HG03097 (cell line): Measurements from ENCODE around the gene DENND5B.
"Not testable (repeated sequence)": the region's sequence is repeated elsewhere in the genome, so short reads cannot be mapped to it uniquely, and the experiment has no call there.

Experiments
- ATAC-seq: cut with Tn5 transposase; IDR thresholded peaks from one replicate; pipeline ENCODE4 v1.9.1; 2021; ENCODE audit not compliant: unreplicated experiment, low FRiP score

The DENND5B gene

GRCh38 chr12:31477687-31478086 lies 113.2 kb downstream of the DENND5B start:
- ATAC-seq, result peak; percentile 79

GRCh38 chr12:31476437-31476836 lies 114.5 kb downstream of the DENND5B start:
- no peak for ATAC-seq

GRCh38 chr12:31475610-31476009 lies 115.3 kb downstream of the DENND5B start:
- not testable (repeated sequence) for ATAC-seq

- ATAC-seq, result no peak
Measured at GRCh38 chr12:31474751-31475150, 116.2 kb downstream of the DENND5B start.

GRCh38 chr12:31471823-31472222 lies 119.1 kb downstream of the DENND5B start:
- ATAC-seq, result no peak

- ATAC-seq, result no peak
Measured at GRCh38 chr12:31471051-31471450, 119.9 kb downstream of the DENND5B start.

GRCh38 chr12:31470459-31470858 lies 120.5 kb downstream of the DENND5B start:
- no peak for ATAC-seq

GRCh38 chr12:31466768-31467167 lies 124.2 kb downstream of the DENND5B start:
- ATAC-seq, result no peak

- ATAC-seq, result no peak
Measured at GRCh38 chr12:31465002-31465401, 125.9 kb downstream of the DENND5B start.

- ATAC-seq, result no peak
Measured at GRCh38 chr12:31460024-31460423, 130.9 kb downstream of the DENND5B start.

- ATAC-seq, result no peak
Measured at GRCh38 chr12:31456562-31456961, 134.4 kb downstream of the DENND5B start.

- ATAC-seq, result no peak
Measured at GRCh38 chr12:31444736-31445135, 146.2 kb downstream of the DENND5B start.

GRCh38 chr12:31440586-31440985 lies 150.3 kb downstream of the DENND5B start:
- no peak for ATAC-seq

GRCh38 chr12:31440134-31440533 lies 150.8 kb downstream of the DENND5B start:
- ATAC-seq, result no peak

- ATAC-seq, result no peak
Measured at GRCh38 chr12:31431721-31432240, 159.2 kb downstream of the DENND5B start.

GRCh38 chr12:31423405-31423804 lies 167.5 kb downstream of the DENND5B start:
- no peak for ATAC-seq

- no peak for ATAC-seq
Measured at GRCh38 chr12:31412292-31412801, 178.6 kb downstream of the DENND5B start.

GRCh38 chr12:31408763-31409162 lies 182.2 kb downstream of the DENND5B start:
- no peak for ATAC-seq

GRCh38 chr12:31407562-31407961 lies 183.4 kb downstream of the DENND5B start:
- no peak for ATAC-seq

- ATAC-seq, result peak; percentile 70
Measured at GRCh38 chr12:31406345-31406744, 184.6 kb downstream of the DENND5B start.

- no peak for ATAC-seq
Measured at GRCh38 chr12:31405021-31405420, 185.9 kb downstream of the DENND5B start.

GRCh38 chr12:31403099-31403607 lies 187.8 kb downstream of the DENND5B start:
- ATAC-seq, result peak; percentile 87
